RCC 7860 (cell line): ENCODE data around the gene GARIN1A.
"Not testable (repeated sequence)": the region's sequence is repeated elsewhere in the genome, so short reads cannot be mapped to it uniquely, and the experiment has no call there.

Source experiments
- DNase-seq: peaks from one replicate; pipeline ENCODE4 v3.0.0-alpha.2; 2015; ENCODE audit warnings: low spot score
- FAIRE-seq: peaks from 2 replicates; lab custom pipeline; 2012; peaks lifted over from hg19 to GRCh38; lab: Jason Lieb, UNC

GARIN1A gene

GRCh38 chr7:128681794-128682537 lies 9.9 kb downstream of the GARIN1A start:
- no peak for FAIRE-seq
- no peak for DNase-seq

DNA sequence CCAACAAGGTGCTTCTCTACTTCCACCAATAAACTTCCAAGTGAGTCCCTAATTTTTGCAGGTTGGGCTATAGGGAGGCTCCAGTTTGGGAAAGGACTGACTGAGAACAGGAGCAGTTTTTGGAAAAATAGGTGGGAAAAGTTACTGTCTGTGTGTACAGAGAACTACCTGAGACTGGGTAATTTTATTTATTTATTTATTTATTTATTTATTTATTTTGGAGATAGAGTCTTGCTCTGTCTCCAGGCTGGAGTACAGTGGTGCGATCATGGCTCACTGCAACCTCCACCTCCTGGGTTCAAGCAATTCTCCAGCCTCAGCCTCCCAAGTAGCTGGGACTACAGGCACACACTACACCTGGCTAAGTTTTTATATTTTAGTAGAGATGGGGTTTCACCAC lies 11.2 kb downstream of the GARIN1A start:
- DNase-seq, FAIRE-seq: not testable (repeated sequence)

DNA sequence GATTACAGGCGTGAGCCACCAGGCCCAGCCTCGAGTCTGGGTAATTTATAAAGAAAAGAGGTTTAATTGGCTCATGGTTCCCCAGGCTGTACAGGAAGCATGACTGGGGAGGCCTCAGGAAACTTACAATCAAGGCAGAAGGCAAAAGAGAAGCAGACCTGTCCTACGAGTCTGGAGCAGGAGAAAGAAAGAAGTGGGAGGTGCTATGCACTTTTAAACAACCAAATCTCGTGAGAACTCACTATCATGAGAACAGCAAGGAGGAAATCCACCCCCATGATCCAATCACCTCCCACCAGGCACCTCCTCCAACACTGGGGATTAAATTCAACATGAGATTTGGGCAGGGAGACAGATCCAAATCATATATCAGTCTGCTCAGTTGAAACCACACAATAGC lies 11.6 kb downstream of the GARIN1A start:
- FAIRE-seq, DNase-seq: not testable (repeated sequence)

DNA sequence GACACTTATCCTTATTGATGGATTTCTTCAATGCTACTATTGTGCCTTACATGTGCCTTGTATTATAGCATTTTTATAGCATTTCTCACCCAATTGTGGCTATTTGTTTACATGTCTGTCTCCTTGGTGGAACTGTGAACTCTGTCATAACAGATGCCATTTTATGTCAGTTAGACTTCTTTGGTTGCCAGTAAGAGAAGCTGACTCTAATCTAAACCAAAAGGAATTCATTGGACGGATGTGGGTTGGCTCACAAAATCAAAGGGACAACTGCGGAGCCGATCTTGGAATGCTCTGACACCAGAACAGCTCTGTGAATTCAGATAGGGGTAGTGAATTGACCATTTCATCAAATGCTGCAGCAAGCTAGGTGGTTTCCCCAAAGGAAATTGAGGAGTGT lies 15.0 kb downstream of the GARIN1A start:
- DNase-seq = no peak
- no peak for FAIRE-seq

GRCh38 chr7:128688492-128688891 lies 16.4 kb downstream of the GARIN1A start:
- DNase-seq (no peak), FAIRE-seq (no peak)

DNA sequence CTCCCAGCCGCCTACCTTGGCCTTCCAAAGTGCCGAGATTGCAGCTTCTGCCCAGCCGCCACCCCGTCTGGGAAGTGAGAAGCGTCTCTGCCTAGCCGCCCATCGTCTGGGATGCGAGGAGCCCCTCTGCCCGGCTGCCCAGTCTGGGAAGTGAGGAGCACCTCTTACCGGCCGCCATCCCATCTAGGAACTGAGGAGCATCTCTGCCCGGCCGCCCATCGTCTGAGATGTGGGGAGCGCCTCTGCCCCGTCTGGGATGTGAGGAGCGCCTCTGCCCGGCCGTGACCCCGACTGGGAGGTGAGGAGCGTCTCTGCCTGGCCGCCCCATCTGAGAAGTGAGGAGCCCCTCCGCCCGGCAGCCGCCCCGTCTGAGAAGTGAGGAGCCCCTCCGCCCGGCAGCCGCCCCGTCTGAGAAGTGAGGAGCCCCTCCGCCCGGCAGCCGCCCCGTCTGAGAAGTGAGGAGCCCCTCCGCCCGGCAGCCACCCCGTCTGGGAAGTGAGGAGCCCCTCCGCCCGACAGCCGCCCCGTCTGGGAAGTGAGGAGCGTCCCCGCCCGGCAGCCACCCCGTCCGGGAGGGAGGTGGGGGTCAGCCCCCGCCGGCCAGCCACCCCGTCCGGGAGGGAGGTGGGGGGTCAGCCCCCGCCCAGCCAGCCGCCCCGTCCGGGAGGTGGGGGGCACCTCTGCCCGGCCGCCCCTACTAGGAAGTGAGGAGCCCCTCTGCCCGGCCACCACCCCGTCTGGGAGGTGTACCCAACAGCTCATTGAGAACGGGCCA lies 17.3 kb downstream of the GARIN1A start:
- FAIRE-seq, DNase-seq: not testable (repeated sequence)

GRCh38 chr7:128691227-128691626 lies 19.1 kb downstream of the GARIN1A start:
- FAIRE-seq = no peak
- no peak for DNase-seq

- FAIRE-seq (no peak), DNase-seq (no peak)
These were observed 20.7 kb downstream of the GARIN1A start for GRCh38 chr7:128692623-128693270.

GRCh38 chr7:128693373-128694015 lies 21.4 kb downstream of the GARIN1A start:
- DNase-seq = no peak
- FAIRE-seq = no peak

DNA sequence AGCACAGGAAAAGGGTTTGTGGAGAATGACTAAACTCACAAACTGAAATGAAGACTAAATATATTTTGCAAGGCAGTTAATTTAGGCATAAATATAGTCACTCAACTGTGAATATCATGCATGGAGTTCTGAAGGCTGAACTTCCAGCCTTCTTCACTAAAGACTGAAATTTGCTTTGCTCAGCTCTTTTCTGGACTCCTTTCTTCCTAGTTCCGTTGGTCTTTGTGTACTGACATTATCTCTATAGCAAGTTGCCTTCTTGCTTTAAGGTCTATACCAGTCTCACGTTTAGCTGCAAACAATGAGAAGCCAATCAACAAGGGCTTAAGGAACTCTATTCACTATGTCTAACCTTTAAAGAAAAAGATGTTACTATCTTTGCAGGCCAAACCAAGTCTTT lies 22.6 kb downstream of the GARIN1A start:
- no peak for FAIRE-seq
- DNase-seq = no peak

DNA sequence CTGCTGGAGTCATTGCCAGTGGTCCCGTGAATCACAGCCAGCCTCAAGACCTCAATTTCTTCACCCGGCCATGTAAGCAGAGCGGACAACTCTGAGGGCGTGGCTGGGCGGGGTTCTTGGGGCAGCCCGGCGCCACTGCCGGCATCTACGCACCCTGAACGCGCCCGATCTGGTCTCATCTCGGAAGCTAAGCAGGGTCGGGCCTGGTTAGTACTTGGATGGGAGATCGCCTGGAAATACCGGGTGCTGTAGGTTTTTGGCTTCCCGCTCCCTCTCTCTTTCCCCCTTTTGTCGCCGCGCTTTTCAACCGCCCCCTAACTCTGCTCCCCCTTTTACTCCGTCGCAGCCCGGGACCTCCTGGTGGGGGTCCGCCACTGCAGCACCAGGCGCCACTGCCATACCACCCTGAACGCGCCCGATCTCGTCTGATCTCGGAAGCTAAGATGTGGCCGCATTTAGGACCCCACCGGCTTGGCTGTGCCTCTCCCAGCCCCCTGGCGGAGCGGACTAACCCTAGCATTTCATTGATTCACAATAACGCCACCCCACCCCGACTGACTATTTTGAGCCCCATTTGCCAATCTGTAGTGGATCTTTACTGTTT lies 25.3 kb downstream of the GARIN1A start:
- FAIRE-seq (no peak), DNase-seq (no peak)

GRCh38 chr7:128699196-128699712 lies 27.2 kb downstream of the GARIN1A start:
- DNase-seq (no peak), FAIRE-seq (no peak)

- FAIRE-seq = no peak
- no peak for DNase-seq
These were observed 27.8 kb downstream of the GARIN1A start for GRCh38 chr7:128699895-128700294.

DNA sequence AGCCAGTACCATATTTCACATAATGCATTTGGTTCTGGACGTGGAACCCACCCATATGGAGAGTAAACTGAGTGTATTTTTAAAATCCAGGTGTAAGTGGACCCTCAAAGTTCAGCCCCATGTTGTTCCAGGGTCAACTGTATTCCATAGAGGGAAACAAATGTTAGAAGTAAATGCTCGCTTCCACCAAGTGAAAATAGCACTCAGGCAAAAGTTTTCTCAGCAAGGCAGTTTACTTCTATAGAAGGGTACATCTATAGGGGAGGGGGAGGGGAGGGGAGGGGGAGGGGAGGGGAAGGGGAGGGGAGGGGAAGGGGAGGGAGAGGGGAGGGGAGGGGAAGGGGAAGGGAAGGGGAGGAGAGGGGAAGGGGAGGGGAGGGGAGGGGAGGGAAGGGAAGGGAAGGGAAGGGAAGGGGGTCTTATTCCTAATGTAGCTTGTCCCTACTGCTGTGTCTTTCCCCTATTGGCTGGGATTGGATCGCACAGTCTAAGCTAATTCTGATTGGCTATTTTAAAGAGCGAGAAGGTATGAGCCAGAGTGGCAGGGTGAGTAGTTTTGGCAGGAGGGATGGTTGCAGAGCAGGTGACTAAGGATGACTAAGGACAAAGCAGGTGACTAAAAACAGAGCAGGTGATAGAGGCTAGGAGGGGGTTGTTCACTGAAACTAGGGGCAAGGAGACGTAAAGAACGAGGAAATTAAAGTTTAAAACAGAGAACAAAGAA lies 29.1 kb downstream of the GARIN1A start:
- no peak for DNase-seq
- no peak for FAIRE-seq

DNA sequence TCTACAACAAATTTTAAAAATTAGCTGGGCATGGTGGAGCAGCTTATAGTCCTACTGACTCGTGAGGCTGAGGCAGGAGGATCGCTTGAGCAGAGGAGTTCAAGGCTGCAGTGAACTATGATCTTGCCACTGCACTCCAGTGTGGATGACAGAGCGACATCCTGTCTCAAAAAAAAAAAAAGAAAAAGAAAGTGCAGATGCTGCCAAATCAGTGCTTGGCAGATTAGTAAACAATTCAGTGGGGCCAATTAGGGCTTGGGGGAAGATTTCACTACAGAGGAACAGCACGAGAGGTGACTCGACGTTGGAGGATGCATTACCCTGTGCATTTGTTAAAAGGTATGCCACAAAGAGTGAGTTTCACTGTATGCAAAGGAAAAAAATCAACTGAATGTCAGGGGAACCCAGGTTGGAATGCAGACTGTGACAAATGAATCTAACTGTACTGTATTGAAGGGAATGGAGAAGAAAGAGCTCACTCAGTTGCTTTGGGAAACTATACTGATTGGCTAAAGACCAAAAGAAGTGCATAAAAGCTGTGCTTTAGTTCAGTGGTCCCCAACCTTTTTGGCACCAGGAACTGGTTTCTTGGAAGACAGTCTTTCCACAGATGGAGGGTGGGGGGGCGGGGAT lies 31.6 kb downstream of the GARIN1A start:
- DNase-seq (no peak), FAIRE-seq (no peak)

GRCh38 chr7:128705891-128706333 lies 33.8 kb downstream of the GARIN1A start:
- FAIRE-seq (no peak), DNase-seq (no peak)

- DNase-seq (no peak), FAIRE-seq (no peak)
These were observed 35.7 kb downstream of the GARIN1A start for GRCh38 chr7:128707752-128708151.

DNA sequence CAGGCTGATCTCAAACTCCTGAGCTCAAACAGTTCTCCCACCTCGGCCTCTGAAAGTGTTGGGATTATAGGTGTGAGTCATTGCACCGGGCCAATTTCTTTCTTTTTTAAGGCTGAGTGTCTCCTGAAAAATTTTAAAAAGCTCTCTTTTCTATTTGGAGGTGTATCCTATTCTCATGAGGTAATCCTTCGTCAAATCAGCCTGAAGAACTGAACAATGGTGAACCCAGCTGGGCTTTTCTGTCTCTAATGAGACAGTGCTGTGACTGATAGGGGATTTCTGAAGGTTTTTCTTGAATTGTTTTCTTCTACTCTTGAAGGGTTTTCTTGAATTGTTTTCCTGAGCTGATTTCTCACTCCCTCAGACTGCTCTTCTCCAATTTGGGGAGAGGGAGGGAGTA lies 36.1 kb downstream of the GARIN1A start:
- DNase-seq (no peak), FAIRE-seq (no peak)

- FAIRE-seq (no peak), DNase-seq (no peak)
These were observed 36.7 kb downstream of the GARIN1A start for GRCh38 chr7:128708824-128709223.
